Activated T-cell treated with anti-CD3 and anti-CD28 coated beads, Interleukin-2, amount 50 U/mL, for 24 hours (primary cell): ENCODE results near the gene PLG.
"Not testable (repeated sequence)": the region's sequence is repeated elsewhere in the genome, so short reads cannot be mapped to it uniquely, and the experiment has no call there.

Experiments
- DNase-seq: peaks from one replicate; pipeline ENCODE4 v3.0.0-alpha.2; 2020
- H3K27ac Mint-ChIP-seq: 2 replicates; pipeline ENCODE4 v1.8.0; 2020; ENCODE audit warnings: mild to moderate bottlenecking, mixed read lengths
- H3K27me3 Mint-ChIP-seq: 2 replicates; pipeline ENCODE4 v1.8.0; 2020; ENCODE audit warnings: mixed read lengths
- H3K36me3 Mint-ChIP-seq: 2 replicates; pipeline ENCODE4 v1.8.0; 2020; ENCODE audit warnings: low read depth, mixed read lengths
- H3K4me1 Mint-ChIP-seq: 2 replicates; pipeline ENCODE4 v1.8.0; 2020; ENCODE audit warnings: low read depth, mixed read lengths
- H3K4me3 Mint-ChIP-seq: 2 replicates; pipeline ENCODE4 v1.8.0; 2020; ENCODE audit warnings: mild to moderate bottlenecking, moderate library complexity, mixed read lengths
- H3K9me3 Mint-ChIP-seq: 2 replicates; pipeline ENCODE4 v1.8.0; 2020; ENCODE audit warnings: mixed read lengths

PLG gene

DNA sequence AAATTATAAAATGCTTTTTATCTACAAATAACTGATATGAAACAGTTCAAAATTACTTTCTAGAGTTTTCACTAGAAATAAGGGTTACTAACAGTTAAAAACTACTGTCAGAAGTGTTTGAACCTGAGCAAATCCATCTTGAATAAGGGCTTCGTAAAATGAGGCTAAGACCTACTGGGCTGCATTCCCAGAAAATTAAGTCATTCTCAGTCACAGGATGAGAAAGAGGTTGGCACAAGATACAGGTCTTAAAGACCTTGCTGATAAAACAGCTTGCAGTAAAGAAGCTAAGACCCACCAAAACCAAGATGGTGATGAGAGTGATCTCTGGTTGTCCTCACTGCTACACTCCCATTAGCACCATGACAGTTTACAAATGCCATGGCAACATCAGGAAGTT lies 93.7 kb downstream of the PLG start:
- no peak for DNase-seq
- Mint-ChIP-seq H3K9me3 (peaks cover 13% of the 10 kb centered on the region), H3K4me3 (no peak overlapping the region), H3K27me3 (no peaks in the 10 kb centered on the region), H3K27ac (no peak overlapping the region), H3K4me1 (peaks cover 8% of the 10 kb centered on the region), H3K36me3 (no peaks in the 10 kb centered on the region)

DNA sequence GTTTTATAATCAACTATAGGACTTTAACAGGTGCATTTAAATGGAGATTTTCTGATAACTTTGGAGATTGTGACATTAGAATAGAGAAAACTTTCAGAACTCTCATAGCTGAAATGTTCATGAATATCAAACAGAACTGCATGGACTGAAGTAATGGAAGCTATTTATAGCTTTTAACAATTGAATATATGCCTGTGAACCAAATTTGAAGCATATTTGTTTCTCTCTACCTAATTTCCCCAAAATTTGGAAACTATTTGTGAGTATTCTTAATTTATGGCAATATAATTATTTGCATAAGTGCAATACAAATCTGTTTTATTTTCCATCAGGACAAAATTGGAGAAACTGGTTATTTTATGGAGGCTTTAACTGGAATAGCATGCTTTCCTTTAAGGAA lies 96.6 kb downstream of the PLG start:
- Mint-ChIP-seq H3K36me3 (no peaks in the 10 kb centered on the region), H3K27ac (no peak overlapping the region), H3K27me3 (peaks cover 8% of the 10 kb centered on the region), H3K4me3 (no peak overlapping the region), H3K4me1 (no peaks in the 10 kb centered on the region), H3K9me3 (peaks cover 13% of the 10 kb centered on the region)
- no peak for DNase-seq

DNA sequence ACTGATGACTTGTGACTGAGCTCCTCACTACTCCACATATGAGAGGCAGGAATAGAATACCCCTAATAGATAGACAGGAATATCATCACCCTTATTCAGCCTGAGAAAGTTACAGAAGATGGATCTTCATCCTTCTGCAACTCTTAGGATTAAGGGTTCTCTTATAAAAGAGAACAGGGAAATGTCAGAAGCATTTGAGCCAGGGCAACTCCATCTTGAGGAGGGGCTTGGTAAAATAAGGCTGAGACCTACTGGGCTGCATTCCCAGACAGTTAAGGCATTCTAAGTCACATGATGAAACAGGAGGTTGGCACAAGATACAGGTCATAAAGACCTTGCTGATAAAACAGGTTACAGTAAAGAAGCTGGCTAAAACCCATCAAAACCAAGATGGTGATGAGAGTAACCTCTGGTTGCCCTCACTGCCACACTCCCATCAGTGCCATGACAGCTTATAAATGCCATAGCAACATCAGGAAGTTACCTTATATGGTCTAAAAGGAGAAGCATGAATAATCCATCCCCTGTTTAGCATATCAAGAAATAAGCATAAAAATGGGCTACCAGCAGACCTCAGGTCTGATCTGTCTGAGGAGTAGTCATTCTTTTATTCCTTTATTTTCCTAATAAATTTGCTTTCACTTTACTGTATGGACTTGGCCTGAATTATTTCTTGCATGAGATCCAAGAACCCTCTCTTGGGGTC lies 97.9 kb downstream of the PLG start:
- Mint-ChIP-seq H3K27ac (no peak overlapping the region), H3K4me1 (no peaks in the 10 kb centered on the region), H3K27me3 (peaks cover 8% of the 10 kb centered on the region), H3K9me3 (peaks cover 13% of the 10 kb centered on the region), H3K36me3 (no peaks in the 10 kb centered on the region), H3K4me3 (no peak overlapping the region)
- DNase-seq = no peak

DNA sequence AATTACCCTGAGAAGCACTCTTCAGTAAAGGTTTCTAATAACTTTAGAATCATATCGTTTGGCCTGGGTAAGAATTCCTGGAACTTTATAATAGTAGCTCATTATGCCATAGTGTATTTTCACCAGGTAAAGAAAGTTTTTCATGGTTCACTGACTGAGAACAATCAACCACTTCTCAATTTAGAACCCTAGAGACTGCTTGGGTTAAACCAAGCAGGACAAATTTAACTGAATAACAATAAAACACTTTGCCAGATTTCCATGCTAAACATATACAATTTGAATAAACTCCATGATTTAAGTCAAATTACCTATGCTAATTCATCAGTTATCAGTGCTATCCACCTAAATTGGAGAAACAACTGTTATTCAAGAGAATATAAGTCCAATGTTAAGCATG lies 99.4 kb downstream of the PLG start:
- DNase-seq = no peak
- Mint-ChIP-seq H3K36me3 (no peaks in the 10 kb centered on the region), H3K4me1 (no peaks in the 10 kb centered on the region), H3K27me3 (peaks cover 8% of the 10 kb centered on the region), H3K4me3 (no peak overlapping the region), H3K27ac (no peak overlapping the region), H3K9me3 (peaks cover 13% of the 10 kb centered on the region)

DNA sequence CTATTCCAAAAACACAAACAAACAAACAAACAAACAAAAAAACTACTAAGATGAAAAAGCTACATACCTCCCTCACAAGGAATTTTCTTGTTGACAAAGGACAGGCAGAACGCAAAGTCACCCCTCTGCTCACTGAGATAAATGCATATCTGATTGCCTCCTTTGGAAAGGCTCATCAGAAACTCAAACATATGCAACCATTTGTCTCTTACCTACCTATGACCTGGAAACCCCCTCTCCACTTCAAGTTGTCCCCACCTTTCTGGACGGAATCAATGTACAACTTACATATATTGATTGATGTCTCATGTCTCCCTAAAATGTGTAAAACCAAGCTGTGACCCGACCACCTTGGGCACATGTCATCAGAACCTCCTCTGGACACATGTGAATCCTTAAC lies 100.0 kb downstream of the PLG start:
- peaks cover 10% of the 10 kb centered on the region for H3K9me3 Mint-ChIP-seq
- DNase-seq, H3K4me1 Mint-ChIP-seq, H3K36me3 Mint-ChIP-seq, H3K27ac Mint-ChIP-seq, H3K4me3 Mint-ChIP-seq: not testable (repeated sequence)
- peaks cover 11% of the 10 kb centered on the region for H3K27me3 Mint-ChIP-seq
